Kidney tubule cell (primary cell): ENCODE measurements around the gene MBP.

Experiments
- DNase-seq: peaks from one replicate; pipeline ENCODE4 v3.0.0-alpha.2; 2018; ENCODE audit warnings: low spot score

The MBP gene

GRCh38 chr18:77065221-77065981, 67.2 kb downstream of the MBP start:
- peak; percentile 91 for DNase-seq

GRCh38 chr18:77063260-77063659, 69.3 kb downstream of the MBP start:
- peak; percentile 92 for DNase-seq

GRCh38 chr18:77062518-77063003, 70.0 kb downstream of the MBP start:
- peak; percentile 59 for DNase-seq

- no peak for DNase-seq
Measured at GRCh38 chr18:77061946-77062517, 70.6 kb downstream of the MBP start.

DNA sequence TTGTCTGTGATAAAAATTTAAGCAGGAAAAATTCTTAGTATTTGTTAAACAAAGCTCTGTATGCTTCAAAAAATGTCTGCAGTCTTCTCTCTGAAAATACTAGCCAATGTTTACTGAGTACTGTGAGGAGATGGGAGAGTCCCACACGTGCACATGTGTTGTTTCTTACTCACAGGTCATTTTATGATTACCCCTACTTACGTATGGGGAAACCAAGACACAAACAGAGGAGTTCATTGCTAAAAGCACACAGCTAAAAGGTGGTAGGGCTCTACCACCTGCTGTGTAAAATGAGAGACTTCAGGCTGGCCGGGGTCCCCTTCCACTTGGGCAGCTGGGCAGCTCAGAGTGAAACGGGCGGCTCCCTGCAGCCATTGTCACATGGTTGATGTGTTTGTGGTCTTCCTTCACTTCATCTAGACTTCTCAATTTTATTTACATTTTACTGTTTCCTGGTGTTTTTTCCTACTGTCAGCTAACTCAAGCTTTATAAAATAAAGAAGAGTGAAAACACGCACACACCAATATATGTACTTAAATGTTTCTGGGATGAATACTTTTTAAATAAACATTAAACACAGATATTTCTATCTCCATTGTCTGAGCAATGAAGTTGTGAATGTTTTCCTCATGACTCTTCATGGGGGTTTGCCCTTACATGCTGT, 71.2 kb downstream of the MBP start:
- DNase-seq, result no peak

- no peak for DNase-seq
Measured at GRCh38 chr18:77060151-77060550, 72.4 kb downstream of the MBP start.

GRCh38 chr18:77059294-77059916, 73.2 kb downstream of the MBP start:
- DNase-seq, result peak; percentile 73

DNA sequence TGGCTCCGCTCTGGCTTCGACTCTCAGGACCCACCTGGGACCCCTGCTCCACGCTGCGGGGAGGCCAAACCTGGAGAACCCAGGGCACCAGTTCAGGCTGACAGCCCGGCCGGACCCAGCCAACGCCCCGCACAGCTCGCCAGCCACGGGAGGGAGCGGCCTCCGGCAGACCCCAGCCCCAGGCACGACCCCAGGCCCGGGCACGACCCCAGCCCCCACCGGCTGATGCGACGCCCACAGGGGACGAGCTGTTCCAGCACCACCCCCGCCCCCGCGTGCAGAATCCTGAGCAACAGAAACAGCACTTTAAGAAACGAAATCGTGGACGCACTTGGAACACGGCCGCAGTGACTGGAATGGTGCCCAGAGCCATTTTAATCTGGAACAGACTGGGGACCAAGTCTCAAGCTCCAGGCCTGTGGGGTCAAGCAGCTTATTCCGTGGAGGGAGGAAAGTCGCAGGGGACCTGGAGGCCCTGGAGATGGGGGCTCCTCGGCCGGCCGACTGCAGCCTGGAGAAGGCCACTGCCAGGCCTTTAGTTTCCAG, 74.2 kb downstream of the MBP start:
- no peak for DNase-seq

- no peak for DNase-seq
Measured at GRCh38 chr18:77057006-77057395, 75.6 kb downstream of the MBP start.

- DNase-seq, result no peak
Measured at GRCh38 chr18:77056344-77057005, 76.1 kb downstream of the MBP start.

DNA sequence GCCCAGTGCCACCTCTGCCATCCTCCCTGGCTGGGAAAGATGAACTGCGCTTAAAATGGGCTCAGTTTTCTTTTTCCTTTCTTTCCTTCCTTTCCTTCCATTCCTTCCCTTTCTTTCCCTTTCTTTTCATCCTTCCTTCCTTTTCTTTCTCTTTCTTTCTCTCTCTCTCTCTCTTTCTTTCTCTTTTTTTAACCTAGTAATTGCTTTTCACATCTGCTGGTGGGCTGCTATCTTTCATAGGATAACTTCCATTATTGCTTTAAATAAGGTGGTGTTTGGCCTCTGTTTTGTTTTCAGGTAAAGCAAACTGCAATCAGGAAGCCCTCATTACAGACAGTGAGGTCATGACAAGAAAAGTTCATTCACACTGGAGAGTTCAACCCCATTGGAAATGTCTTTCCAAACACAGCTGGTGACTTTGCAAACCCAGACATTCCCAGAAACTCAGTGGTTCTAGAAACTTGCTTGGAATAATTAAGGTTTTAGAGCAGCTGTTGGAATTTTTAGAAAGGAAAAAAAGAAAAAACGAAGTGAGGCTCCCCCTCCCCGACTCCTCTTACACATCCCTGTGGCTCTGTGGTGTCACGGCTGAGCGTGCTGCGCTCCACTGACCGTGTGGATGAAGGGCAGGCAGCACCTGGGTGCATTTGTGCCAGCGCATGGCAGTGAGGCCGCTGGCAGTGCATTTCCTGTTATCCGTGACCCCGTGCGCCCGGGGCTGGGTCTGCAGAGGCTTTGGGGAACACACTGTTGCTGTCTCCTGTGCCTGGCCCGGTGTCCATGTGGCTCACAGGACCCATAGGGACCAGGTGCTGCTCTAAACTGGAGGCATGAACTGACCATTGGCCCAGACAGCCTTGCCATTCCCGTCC, 76.9 kb downstream of the MBP start:
- DNase-seq, result peak; percentile 71

DNA sequence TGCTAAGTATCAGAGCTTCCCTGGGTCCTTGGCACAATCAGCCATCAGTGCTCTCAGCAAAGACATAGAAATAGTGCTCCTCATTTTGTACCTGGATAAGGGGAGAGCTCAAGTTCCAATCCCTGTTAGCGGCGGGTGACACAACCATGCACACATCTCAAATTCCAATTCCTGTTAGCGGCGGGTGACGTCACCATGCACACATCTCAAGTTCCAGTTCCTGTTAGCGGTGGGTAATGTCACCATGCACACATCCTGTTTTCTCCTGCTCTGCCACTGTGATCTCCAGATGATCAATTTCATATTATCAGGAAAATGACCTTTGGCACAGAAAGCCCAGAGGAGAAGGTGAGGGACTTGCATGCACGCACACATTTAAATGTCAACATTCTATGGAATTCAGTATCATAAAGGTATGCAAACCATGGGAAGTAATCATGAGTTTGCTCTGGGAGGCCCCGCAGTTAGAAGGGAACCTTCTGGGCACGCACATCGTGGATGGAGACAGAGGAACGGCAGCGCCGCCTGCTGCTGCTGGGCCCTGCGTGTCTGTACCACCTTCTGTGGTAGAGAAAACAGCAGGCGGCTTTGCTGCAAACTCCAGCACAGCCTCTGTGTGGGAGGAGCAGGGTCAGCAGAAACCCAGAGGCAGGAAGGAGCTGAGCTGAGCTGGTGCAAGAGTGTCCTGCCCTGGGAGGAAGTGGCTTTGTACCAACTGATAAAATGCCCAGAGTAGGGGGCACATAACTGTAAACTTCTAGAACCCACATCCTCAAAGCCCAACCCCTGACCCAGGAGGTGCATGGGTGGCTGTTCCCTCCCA, 77.8 kb downstream of the MBP start:
- DNase-seq, result peak; percentile 63

DNA sequence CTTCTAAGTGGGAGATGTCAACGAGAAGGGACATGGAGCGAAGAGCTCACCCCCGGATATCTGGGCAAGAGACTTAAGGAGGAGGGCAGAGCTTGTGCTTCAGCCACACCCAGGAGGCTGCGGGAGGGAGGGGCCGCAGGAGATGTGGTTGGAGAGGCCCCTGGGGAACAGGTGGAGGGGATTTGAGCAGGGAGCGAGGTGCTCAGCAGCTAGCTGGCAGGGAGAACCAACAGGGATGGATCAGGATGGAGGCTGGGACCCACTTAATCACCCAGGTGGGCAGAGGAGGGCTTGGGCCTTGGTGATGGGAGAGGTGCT, 78.3 kb downstream of the MBP start:
- DNase-seq, result no peak

DNA sequence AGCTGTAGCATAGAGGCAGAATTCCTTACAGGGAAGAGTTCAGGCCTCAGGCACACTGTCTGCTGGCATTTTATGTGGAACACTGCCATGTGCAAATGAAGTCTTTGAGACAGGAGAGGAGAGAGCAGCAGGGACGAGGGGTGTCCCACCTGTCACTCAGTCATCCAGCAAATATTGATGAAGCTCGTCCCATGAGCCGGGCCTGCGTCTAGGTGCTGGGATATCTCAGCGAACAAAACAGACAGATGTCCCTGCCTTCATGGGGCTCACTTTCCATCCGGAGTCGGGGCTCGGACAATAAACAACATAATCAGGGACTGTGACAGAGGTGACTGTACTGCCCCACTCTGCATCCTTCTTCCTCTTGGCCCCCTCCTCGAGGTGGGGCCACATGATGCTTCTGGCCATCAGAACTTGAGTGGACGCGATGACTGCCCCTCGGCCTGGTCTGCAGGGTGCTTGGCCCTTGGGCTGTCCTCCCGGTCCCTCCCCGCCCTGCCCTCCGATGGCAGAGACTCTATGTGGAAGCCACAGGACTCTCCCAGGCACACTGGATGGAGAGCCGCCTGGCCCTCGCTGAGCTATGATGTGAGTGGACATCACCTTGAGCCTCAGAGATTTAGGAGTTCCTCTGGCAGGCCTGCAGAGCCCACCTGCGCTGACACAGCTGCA, 78.8 kb downstream of the MBP start:
- DNase-seq, result no peak

GRCh38 chr18:77052983-77053309, 79.6 kb downstream of the MBP start:
- DNase-seq, result no peak

- no peak for DNase-seq
Measured at GRCh38 chr18:77052297-77052982, 80.1 kb downstream of the MBP start.

DNA sequence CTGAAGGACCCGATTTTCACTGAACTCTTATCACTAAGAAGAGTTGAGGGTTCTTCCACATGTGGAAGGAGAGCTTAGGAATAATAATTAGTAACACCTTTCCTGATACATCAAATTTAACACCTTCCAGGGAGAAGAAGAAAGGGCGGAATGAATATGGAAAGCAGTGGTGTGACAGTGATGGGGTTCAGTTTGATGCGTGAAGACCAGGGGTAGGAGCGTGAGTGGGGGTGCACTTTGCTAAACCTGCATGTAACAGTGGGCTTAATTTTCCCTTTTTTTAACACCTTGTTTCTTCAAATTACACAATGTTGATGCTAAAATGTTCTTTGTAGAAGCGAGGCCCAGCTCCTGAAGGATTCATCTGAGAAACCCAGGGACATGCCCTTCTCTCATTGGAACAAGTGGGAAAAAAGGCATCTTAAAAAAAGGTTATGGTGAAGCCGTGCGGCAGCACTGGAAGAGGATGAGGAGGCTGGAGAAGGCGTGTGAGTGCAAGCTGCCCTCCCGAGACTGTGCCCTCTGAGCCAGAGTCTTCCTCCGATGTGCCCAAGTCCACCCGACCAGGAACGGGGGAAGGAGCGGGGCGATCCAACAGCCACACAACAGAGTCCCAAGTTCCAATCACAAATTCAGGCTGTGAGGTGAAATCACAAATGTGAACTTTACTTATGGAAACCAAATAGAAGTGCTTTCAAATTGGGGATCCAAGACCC, 80.8 kb downstream of the MBP start:
- no peak for DNase-seq

DNA sequence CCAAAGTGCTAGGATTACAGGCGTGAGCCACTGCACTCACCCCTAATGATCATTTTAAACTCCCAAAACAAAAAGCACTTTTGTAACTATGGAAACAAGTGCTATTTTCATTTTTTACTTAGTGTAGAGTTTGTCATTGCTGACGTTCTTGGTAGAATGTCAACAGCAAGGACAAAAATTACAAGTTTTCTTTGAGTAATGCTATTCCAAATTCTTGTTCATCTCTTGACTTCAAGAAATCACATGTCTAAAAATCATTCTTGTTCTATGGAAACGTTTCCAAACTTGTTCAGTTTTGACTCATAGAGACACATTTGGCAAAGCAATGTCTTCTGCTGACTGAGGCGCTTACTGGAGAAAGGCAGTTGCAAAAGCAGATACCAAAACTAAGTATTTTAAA, 82.6 kb downstream of the MBP start:
- DNase-seq, result no peak
